WTC11 (cell line): Measurements from ENCODE around the gene PHF1. TPM values are rescaled to one million over a fixed set of nuclear protein-coding genes. Genes with fewer than 3 reads are reported as not detected.

Source experiments
- ATAC-seq: fragments of 200-7000 bp; cut with Tn5 transposase; 2 replicates; pipeline ENCODE4 v1.10.0; 2021; ENCODE audit warnings: mild to moderate bottlenecking, moderate library complexity
- CTCF ChIA-PET: fragments of 300-600 bp; sonication (Branson Sonifier 250); formaldehyde crosslinking; loops from one replicate; lab custom pipeline; 2021; ENCODE audit warnings: antibody characterized with exemption; lab: Charles Lee
- POLR2A ChIA-PET: fragments of 350-600 bp; sonication (Branson Sonifier 250); formaldehyde crosslinking; loops from one replicate; lab custom pipeline; 2021; ENCODE audit warnings: antibody characterized with exemption; lab: Charles Lee
- DNase-seq: peaks from one replicate; pipeline ENCODE4 v3.0.0; 2021; ENCODE audit warnings: low spot score
- H3K27ac Mint-ChIP-seq: 2 replicates; pipeline ENCODE4 v1.8.0; 2021; ENCODE audit warnings: mixed read lengths
- H3K27me3 Mint-ChIP-seq: 2 replicates; pipeline ENCODE4 v1.8.0; 2021; ENCODE audit warnings: low read depth, mild to moderate bottlenecking, moderate library complexity, mixed read lengths
- H3K36me3 Mint-ChIP-seq: 2 replicates; pipeline ENCODE4 v1.8.0; 2021; ENCODE audit warnings: mixed read lengths
- H3K4me1 Mint-ChIP-seq: 2 replicates; pipeline ENCODE4 v1.8.0; 2022; ENCODE audit warnings: mixed read lengths
- H3K4me3 Mint-ChIP-seq: 2 replicates; pipeline ENCODE4 v1.8.0; 2021; ENCODE audit warnings: mild to moderate bottlenecking, moderate library complexity, mixed read lengths
- H3K9me3 Mint-ChIP-seq: 2 replicates; pipeline ENCODE4 v1.8.0; 2021; ENCODE audit warnings: mixed read lengths
- ARID4B ChIP-seq: sonication (generic); formaldehyde crosslinking; IDR thresholded peaks from 2 replicates; pipeline ENCODE4 v1.8.0; 2023; ENCODE audit warnings: missing genetic modification reagents, mild to moderate bottlenecking, borderline replicate concordance
- ATF6 ChIP-seq: sonication (generic); formaldehyde crosslinking; IDR thresholded peaks from 2 replicates; pipeline ENCODE4 v1.8.1; 2023; ENCODE audit warnings: mild to moderate bottlenecking, missing genetic modification reagents
- CREB1 ChIP-seq: sonication (generic); formaldehyde crosslinking; IDR thresholded peaks from 2 replicates; pipeline ENCODE4 v1.8.0; 2023; ENCODE audit warnings: mild to moderate bottlenecking, missing genetic modification reagents
- ESRRA ChIP-seq: sonication (generic); formaldehyde crosslinking; IDR thresholded peaks from 2 replicates; pipeline ENCODE4 v1.8.1; 2022; ENCODE audit warnings: mild to moderate bottlenecking, missing genetic modification reagents, borderline replicate concordance
- FOXP4 ChIP-seq: sonication (generic); formaldehyde crosslinking; IDR thresholded peaks from 2 replicates; pipeline ENCODE4 v1.8.0; 2022; ENCODE audit warnings: mild to moderate bottlenecking, missing genetic modification reagents
- GABPB1 ChIP-seq: sonication (generic); formaldehyde crosslinking; IDR thresholded peaks from 2 replicates; pipeline ENCODE4 v1.8.1; 2023; ENCODE audit warnings: mild to moderate bottlenecking, missing genetic modification reagents
- KAT7 ChIP-seq: sonication (generic); formaldehyde crosslinking; IDR thresholded peaks from 2 replicates; pipeline ENCODE4 v1.8.1; 2023; ENCODE audit warnings: missing genetic modification reagents, mild to moderate bottlenecking, borderline replicate concordance
- NR1H2 ChIP-seq: sonication (generic); formaldehyde crosslinking; IDR thresholded peaks from 2 replicates; pipeline ENCODE4 v1.9.0; 2021; ENCODE audit warnings: mild to moderate bottlenecking, moderate library complexity, missing genetic modification reagents
- NR3C1 ChIP-seq: sonication (generic); formaldehyde crosslinking; conservative IDR thresholded peaks from 2 replicates; pipeline ENCODE4 v1.8.1; 2023; ENCODE audit warnings: low read depth, mild to moderate bottlenecking, missing genetic modification reagents
- OVOL2 ChIP-seq: fragments of 250-450 bp; sonication (Bioruptor Pico); IDR thresholded peaks from 2 replicates; pipeline ENCODE4 v1.9.0; 2021; ENCODE audit warnings: mild to moderate bottlenecking, borderline replicate concordance
- RORB ChIP-seq: fragments of 250-450 bp; sonication (Bioruptor Pico); IDR thresholded peaks from 2 replicates; pipeline ENCODE4 v1.9.0; 2021; ENCODE audit warnings: mild to moderate bottlenecking
- TCF7 ChIP-seq: sonication (generic); formaldehyde crosslinking; IDR thresholded peaks from 2 replicates; pipeline ENCODE4 v1.8.0; 2022; ENCODE audit warnings: mild to moderate bottlenecking, low read depth, missing genetic modification reagents, moderate library complexity
- ZBTB21 ChIP-seq: sonication (generic); formaldehyde crosslinking; IDR thresholded peaks from 2 replicates; pipeline ENCODE4 v1.8.1; 2023; ENCODE audit warnings: mild to moderate bottlenecking, missing genetic modification reagents, borderline replicate concordance
- ZBTB43 ChIP-seq: sonication (generic); formaldehyde crosslinking; IDR thresholded peaks from 2 replicates; pipeline ENCODE4 v1.8.1; 2023; ENCODE audit warnings: mild to moderate bottlenecking, missing genetic modification reagents
- ZNF121 ChIP-seq: sonication (generic); formaldehyde crosslinking; IDR thresholded peaks from 2 replicates; pipeline ENCODE4 v1.8.0; 2023; ENCODE audit warnings: missing genetic modification reagents
- ZNF138 ChIP-seq: sonication (generic); formaldehyde crosslinking; conservative IDR thresholded peaks from 2 replicates; pipeline ENCODE4 v1.8.1; 2022; ENCODE audit warnings: mild to moderate bottlenecking, moderate library complexity, missing genetic modification reagents
- ZNF281 ChIP-seq: sonication (generic); formaldehyde crosslinking; IDR thresholded peaks from 2 replicates; pipeline ENCODE4 v1.8.0; 2023; ENCODE audit warnings: mild to moderate bottlenecking, missing genetic modification reagents
- ZNF416 ChIP-seq: fragments of 250-450 bp; sonication (Bioruptor Pico); IDR thresholded peaks from 2 replicates; pipeline ENCODE4 v1.9.0; 2021; ENCODE audit warnings: mild to moderate bottlenecking, inconsistent platforms
- ZNF423 ChIP-seq: fragments of 250-450 bp; sonication (Bioruptor Pico); IDR thresholded peaks from 2 replicates; pipeline ENCODE4 v2.1.2; 2022; ENCODE audit warnings: mild to moderate bottlenecking, moderate library complexity
- total RNA-seq: library from RNA; stranded (reverse); gene quantifications from 3 replicates; pipeline ENCODE4 v1.2.3, GENCODE V29; 2021

PHF1 gene
- total RNA-seq, 1 experiment from 2014 or later: 63.6 TPM

- TF ChIP-seq FOXP4 (CRISPR knock-in tag): no peak
- TF ChIP-seq ARID4B (CRISPR knock-in tag): no peak
- no peak for TF ChIP-seq ZNF423
- TF ChIP-seq NR1H2: no peak
Measured at GRCh38 chr6:33442283-33442682, 31.5 kb downstream of the PHF1 start (continued).

GRCh38 chr6:33443025-33443424 is 32.2 kb downstream of the PHF1 start:
- TF ChIP-seq RORB: no peak
- peaks cover 77% of the 10 kb centered on the region for H3K36me3 Mint-ChIP-seq
- POLR2A ChIA-PET: no interaction called here
- CTCF ChIA-PET: no interaction called here
- DNase-seq: no peak
- no peak overlapping the region for H3K4me3 Mint-ChIP-seq
- H3K27me3 Mint-ChIP-seq: no peaks in the 10 kb centered on the region
- H3K27ac Mint-ChIP-seq: no peak overlapping the region; the same call in 1 of the 2 replicates
- H3K4me1 Mint-ChIP-seq: no peaks in the 10 kb centered on the region
- no peak for ATAC-seq
- no peaks in the 10 kb centered on the region for H3K9me3 Mint-ChIP-seq

GRCh38 chr6:33443619-33444504 is 33.0 kb downstream of the PHF1 start:
- Mint-ChIP-seq H3K9me3 (no peaks in the 10 kb centered on the region), H3K4me3 (no peak overlapping the region), H3K27me3 (no peaks in the 10 kb centered on the region)
- ChIA-PET POLR2A (no interaction called here), CTCF (no interaction called here)
- no peak for TF ChIP-seq ZNF416 (CRISPR knock-in tag)
- TF ChIP-seq TCF7: no peak
- TF ChIP-seq ZBTB43: no peak
- no peak for TF ChIP-seq GABPB1 (CRISPR knock-in tag)
- no peak for TF ChIP-seq ZNF121 (CRISPR knock-in tag)
- TF ChIP-seq OVOL2: no peak
- no peak for TF ChIP-seq ZNF138 (CRISPR knock-in tag)
- no peak for TF ChIP-seq CREB1 (CRISPR knock-in tag)
- no peak for TF ChIP-seq ZNF423
- TF ChIP-seq RORB: no peak
- TF ChIP-seq KAT7 (CRISPR knock-in tag): no peak
- no peak for TF ChIP-seq ZNF281 (CRISPR knock-in tag)
- TF ChIP-seq ATF6: no peak
- no peak for TF ChIP-seq ZBTB21
- TF ChIP-seq NR3C1 (CRISPR knock-in tag): no peak
- no peak for TF ChIP-seq ESRRA (CRISPR knock-in tag)
- TF ChIP-seq, all 79 proteins: peak for 0
- no peak for ATAC-seq
- Mint-ChIP-seq H3K27ac (no peak overlapping the region), H3K36me3 (peaks cover 77% of the 10 kb centered on the region), H3K4me1 (no peaks in the 10 kb centered on the region)
- no peak for DNase-seq
